GM21529 (cell line): ENCODE data around the gene EEFSEC.

Source experiments
- ATAC-seq: cut with Tn5 transposase; IDR thresholded peaks from one replicate; pipeline ENCODE4 v1.9.1; 2021; ENCODE audit not compliant: unreplicated experiment

EEFSEC gene

DNA sequence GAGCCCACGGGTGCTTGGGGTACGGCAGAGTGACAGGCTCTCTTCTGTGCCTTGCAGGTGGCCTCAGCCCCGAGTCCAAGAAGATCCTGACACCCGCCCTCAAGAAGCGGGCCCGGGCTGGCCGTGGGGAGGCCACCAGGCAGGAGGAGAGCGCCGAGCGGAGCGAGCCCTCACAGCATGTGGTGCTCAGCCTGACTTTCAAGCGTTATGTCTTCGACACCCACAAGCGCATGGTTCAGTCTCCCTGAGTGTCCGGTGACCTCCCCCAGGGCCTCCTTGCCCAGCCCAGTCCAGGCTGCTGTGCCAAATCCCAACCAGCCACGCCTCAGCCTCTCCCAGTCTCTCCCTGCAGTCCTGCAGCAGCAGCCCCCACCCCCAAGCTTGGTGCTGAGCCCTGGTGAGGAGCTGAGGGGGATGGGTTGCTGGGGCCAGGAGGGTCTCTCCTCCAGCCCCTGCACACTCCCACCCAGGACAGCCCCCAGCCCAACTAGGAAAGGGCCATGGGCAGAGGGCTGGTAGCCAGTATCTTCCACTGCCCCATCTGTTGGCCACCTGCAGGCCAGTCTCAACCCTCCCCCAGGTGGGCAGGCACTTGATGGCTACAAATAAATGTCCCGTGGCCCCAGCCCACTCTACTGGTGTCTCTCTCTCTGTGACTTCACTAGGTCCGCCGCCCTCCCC is 254.9 kb downstream of the EEFSEC start:
- ATAC-seq: no peak

DNA sequence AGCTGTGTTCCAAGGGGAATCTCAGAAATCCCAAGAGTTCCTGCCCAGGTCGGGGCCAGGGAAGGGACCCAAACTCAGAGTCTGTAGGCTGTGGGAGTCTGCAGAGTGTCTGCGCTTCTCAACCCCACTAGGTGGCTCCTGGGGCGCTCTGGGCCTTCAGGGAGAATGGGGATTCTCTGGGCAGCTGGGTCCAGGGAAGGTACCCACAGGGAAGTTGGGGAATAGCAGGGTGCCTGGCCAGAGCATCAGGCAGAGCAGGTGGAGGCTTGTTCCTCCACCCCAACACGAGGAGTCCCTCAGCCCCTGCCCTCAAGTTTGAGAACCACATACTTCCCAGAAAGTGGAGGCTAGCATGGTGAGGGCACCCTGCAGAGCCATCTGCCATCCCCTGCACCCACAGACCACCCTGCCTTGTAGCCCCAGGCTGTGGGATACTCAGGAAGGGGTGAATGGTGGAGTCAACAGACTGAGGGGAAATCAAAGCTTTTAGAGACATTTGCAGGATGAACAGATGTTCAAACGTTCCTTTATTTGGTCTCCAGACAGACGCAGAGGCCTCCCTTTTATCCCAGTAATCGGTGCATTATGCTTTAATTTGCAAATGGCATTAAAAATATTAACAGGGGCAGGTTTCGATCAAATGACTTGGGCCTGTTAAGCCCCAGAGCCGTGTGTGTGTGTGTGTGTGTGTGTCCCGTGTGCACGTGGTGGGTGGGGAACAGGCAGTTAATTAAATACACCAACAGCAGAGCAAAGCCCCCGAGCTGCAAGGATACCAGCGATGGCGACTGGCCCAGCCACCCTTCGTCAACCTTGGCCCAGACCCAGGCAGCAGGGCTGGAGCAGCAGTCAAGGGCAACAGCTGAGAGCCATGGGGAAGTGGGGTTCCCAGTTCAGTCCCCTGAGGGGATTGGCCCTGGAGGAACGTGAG is 255.7 kb downstream of the EEFSEC start:
- ATAC-seq: no peak

DNA sequence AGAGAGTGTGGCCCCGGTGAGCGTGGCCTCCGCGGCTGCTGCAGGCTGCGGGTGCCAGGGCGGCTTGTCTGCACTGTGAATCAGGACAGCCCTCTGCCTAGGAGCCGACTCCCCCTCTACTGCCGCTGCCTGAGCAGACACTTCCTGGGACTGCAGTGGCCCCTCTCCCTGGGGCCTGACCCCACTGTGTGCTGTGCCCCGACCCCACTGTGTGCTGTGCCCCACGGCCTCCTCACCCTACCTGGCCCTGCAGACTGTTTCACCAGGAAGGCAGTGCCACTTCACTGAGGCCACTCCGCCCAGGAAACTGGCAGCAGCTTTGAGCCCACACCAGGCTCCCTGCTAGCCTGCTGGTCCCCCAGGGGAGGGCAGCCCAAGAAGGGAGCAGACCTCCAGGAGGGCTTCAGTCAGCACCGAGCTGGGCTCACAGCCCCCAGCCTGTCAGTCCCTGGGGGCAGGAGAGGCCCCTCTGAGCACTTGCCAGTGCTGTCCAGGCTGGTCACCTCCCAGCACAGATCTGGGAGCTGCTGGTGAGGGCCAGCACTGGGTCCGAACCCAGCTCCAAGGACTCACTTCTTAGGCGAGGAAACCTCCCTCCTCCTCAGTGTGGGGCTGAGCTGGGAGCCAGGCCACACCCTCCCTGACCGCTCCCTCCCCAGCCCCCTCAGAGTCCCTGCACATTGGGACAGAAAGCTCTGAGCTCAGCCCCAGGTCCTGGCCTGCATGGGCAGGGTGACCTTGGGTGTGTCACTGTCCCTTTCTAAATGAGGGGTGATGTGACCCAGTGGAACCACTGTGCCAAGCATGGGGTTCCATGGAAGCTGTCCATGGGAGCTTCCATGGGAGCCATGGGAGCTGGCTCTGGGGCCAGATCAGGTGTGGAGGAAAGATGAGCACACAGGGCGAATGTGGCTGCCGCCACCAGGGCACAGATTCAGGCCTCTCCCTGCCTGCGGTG is 256.6 kb downstream of the EEFSEC start:
- no peak for ATAC-seq

DNA sequence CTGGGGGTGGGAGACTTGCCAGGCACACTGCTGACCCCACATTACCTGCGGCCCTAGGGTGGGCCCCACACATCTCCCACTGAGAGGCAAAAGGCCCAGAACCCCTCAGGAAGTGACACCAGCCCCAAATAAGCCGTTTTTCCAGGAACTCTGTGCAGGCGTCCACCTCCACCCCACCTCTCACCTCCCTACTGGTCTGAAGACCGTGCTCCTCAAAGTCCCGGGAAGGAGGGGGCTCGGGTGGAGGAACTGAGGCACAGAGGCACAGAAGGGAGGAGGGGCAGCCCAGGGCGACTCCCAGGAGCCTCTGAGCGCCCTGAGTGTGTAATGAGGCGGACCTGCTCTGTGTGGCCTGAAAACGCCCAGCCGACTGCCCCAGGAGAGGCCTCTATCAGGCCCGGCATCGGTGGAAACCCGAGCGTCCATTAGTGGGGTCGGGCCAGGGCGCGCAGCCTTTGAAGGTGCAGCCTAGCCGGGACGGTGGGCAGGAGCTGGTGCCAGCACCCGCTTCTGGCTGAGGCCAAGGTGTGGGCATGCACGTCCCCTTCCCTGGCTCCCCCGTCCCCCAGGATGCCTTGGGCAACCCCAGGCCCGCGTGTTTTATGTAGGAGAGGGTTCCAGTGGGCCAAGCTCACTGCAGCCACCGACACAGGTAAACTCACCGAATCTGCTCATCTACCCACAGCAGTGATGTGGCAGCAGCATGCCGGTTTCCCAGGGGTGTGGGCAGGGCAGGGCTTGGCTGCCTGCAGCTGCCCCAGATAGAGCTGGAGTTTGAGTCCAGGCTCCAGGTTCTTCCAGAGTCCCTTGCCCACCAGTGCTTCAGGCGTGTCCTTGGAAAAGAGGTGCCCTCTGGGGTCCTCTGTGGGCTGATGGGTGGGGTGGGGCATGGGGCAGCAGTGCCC is 257.6 kb downstream of the EEFSEC start:
- ATAC-seq: no peak

DNA sequence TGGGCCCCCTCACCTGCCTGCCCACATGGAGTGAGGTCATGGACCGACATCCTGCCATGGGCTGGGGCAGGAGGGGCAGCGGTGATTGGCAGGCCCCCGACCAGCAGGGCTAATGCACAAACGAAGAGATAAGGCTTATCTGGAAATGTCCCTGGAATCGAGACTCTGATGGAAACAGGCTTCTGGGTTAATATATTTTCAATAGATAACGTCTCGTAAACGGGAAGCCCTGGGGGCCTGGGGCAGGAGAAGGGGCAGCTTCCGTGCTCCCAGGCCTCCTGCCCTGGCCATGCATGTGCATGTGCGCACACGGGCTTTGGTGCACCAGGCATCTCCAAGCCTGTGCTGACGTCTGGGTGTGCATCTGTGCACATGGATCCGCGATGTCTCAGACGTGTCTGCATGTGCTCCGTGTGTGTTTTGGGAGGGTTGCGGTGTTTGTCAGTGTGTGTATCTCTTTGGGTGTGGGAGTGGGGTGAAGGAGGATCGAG is 258.3 kb downstream of the EEFSEC start:
- no peak for ATAC-seq

DNA sequence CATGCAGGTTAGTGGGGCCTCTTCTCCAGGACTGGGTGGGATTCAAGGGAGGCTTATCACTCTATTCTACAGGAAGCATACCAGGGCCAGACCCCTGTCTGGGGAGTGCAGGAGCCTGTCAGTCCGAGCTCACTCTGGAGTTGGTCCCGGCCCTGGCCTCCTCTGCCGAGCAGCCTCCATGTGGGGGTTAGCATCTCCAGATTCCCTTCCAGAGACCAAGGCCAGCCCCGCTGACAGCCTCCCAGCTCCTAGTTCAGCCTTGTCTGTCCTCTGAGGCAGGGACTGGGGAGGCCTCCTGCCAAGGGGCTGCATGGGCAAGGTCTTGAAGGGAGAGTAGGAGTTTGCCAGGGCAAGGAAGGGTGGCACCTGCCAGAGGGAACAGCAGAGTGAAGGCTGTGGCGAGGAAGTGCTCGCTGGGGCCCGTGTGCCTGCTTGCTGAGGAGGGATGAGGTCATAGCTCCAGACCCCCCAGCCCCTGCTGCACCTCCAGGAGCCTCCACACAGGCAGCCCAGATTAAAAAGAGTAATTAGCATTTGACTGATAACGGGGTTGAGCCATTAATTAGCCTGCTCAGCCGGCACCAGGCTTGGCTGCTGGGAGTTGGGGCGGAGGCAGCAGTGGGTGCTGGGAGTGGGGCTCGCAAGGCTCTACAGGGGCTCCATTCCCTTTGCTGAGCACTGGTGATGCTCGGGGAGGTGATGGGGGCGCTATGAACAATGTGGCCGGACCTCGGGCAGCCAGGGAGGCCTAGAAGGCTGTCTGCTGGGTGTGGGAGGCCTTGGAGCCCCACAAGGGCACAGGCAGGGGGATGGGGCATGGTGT is 259.1 kb downstream of the EEFSEC start:
- no peak for ATAC-seq

DNA sequence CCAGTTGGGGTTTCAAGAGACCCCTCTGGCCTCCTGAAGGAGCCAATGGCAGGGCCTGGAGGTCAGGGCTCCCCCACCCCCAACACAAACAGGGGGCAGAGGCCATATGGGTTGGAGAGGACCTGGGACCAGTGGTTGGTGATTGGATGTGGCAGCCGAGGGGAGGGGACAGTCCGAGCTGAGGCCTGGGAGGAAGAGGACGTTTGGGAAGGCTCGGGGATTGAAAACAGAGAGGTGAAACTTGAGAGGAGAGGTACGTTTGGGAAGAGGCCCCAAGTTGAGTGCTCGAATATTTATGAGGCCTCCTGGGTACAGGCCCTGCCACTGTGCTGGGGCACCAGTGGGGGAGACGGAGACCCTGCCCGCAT is 259.7 kb downstream of the EEFSEC start:
- no peak for ATAC-seq

DNA sequence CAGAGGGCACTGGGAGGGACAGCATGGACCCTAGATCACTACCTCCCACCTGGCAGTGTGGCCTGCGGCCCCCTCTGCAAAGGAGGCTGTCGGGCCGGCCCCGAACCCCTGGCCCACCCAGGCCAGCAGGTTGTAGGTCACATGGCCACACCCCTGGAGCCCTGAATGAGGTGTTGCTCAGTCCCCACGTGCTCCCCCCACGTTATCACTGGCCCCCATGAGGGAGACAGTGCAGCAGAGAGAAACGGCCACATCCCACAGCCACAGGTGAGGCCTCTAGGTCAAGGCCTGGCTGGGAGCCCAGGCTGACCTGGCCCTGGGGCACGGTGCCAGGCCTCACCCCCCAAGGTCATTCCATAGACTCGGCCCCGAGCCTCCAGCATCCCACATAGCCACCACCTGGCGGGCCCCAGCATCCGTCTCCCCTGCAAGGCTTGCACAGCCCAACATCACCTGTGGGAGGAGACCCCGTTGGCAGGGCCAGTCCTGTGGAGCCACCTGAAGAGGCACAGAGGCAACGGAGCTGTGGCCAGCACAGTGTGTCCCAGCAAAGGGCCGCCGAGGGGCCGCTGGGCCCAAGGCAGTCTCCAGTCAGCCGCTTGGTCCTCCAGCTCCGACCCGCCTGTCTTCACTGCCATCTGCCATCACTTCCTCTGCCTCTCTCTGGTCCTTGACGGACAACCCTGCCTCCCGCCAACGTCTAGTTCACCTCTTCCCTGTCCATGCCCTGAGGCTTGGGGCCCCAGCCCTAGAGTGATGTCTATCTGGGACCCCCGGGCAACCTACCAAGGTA is 260.3 kb downstream of the EEFSEC start:
- ATAC-seq: no peak

DNA sequence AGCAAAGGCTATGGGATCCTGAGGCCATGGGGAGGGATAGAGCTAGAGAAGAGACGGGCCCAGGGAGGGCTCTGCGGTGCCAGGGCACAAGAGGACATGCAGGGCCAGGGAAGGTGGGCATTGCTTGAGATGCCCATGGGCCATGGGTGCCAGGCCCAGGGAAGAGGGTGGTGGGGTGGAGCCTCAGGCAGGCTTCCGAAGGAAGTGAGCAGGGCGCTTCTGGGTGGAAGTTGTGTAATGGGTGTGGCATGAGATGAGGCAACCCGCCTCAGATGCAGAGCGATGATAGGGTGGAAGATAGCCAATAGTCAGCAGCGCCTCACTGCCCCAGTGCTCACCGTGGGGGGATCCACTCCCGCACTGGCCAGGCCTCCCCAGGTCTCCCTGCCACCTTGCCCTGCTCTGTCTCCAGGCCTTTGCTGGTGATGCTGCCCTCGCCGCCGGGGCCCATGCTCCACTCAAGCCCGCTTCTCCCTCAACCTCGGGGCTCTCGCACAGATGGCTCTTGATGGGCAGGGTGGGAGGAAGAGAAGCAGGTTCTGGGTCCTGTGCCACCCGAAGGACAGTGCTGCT is 262.0 kb downstream of the EEFSEC start:
- ATAC-seq: no peak

DNA sequence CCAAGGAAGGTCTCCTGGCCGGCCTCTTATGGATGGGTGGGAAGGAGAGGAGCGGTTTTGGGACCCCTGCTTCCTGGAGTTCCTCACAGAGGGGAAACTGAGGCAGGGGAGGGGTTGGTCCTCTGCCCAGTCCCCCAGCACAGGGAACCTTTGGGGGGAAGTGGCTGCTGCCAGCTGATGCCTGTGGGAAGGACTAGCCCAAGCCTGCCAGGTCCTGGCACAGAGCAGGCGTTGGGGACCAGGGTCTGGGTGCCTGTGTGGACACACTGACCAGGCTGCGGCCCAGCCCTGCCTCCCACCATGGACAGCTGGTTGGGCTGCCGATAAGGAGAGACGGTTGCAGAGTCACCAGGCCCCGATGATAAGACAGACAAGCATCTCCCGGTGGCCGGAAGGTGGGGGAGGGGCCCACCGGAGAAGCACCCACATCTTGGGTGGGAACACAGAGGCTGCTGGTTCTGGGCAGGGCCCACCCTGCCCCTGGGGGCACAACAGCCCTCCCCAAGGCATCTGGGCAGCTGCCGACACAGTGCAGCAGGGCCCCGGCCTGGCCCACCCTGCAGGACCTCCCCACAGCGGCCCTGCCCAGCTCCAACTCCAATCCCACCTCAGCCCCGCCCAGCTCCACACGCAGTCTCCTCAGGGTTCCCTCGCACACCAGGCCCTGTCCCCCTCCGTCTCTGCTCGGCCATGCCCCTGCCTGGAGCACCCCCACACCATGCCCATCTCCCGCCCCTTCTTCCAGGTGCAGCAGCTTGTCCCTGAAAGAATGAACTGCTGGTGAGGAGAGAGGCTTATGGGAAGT is 262.7 kb downstream of the EEFSEC start:
- ATAC-seq: no peak

DNA sequence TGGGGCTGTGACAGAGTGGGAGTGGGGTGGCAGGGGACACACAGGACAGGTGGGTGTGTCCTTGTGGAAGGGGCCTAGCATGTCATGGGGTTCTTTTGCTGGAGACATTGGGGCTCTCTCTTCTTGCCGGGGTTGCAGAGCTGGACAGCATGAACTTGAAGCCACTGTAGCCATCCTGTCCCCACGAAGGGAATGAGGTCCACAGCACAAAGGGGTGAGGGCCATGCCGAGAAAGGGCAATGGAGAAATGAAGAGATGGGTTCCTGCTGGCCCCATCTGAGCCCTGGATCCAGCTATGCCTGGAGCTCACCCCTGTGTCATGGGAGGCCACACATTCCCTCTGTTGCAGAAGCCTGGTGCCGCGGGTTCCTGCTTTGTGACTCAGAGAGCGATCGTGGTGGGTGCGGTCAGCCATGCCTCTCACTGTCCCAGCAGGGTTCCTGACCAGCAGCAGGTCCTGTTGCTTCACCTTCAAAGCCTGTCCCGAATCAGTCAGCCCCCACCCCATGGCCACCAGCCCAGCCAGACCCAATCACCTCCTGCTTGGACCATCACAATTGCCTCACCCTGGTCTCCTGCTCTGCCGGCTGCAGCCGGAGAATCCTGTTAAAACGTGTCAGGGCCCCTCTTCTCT is 263.4 kb downstream of the EEFSEC start:
- no peak for ATAC-seq

DNA sequence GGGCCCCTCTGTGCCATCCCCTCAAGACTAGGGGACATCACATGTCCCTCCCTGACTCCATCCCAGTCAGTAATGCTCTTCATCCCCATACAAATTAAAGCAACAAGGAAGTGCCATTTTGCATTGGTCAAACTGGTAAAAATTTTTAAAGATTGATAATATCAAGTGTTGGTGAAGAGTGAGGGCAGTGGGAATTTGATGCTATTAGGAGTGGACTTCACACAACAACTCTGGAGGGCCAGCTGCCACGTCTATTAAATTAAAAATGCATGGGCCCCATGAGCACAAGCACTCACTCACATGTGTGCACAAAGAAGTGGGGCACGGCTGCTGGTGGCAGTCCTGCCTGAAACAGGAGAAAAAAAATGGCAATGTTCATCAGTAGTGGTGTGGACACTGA is 265.6 kb downstream of the EEFSEC start:
- no peak for ATAC-seq

DNA sequence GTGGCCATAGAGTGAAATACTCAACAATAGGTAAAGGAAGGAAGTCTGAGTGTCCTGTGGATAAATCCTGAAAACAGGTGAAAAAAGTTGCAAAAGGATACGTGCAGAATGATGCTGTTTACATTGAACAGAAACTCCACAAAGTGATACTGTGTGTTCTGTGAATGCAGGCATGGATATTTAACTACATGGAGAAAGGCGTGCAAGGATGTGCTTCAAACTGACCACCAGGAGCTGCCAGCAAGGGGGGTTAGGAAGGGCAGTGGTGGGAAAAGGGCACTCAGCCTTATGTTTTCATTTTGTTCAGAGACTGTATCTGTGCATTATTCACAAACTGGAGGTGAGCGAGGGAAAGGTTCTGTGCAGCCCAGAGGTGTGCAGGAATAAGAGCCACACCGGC is 266.0 kb downstream of the EEFSEC start:
- ATAC-seq: no peak

DNA sequence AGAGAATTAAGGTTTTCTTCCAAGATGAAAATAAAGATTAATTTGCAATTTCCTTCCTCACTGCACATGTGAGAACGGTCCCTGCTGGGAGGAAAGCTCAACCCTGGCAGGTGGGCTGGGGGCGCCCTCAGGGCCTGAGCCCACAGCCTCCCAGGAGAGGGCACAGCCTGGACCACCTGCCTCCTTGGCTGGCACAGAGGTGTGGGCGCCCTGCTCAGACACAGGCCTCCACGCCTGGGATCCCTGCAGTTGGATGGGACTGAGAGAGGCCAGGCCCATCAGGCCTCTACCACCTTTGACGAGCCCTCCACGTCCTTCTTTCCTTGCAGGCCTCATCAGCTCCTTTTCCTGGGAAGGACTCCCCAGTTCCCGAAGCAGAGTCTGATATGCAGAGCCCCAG is 267.0 kb downstream of the EEFSEC start:
- no peak for ATAC-seq

DNA sequence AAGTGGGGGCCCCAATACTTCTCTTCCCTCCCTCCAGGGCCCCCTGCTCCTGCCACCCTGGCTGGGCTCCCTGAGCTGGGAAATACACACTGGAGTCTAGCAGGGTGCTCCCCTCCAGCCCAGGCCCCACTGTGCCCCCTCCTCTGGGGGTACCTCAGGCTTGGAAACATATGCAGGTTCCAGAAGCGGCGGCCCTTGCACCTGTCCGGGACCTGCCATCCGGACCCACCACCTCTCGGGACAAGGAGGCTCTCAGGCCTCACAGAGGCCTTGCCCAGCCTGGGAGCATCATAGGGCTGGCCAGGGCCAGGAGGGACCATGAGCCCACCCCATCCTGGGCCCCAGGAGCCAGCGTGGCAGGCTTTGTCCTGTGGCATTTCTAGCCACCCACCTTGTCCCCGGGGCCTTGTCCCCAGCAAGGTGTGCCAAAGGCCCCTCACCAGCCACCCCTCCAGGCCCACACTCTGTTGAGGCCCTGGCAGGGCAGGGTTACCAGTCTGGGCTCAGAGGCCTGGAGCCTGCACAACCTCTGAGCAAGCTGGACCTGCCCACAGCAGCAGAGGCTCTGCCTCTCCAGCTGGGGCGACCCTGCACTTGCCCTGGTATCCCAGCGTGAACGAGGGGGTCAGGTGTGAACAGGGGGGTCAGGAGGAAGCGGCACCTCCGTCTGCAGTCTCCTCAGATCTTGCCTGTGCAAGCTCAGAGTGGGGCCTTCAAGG is 267.6 kb downstream of the EEFSEC start:
- ATAC-seq: no peak

DNA sequence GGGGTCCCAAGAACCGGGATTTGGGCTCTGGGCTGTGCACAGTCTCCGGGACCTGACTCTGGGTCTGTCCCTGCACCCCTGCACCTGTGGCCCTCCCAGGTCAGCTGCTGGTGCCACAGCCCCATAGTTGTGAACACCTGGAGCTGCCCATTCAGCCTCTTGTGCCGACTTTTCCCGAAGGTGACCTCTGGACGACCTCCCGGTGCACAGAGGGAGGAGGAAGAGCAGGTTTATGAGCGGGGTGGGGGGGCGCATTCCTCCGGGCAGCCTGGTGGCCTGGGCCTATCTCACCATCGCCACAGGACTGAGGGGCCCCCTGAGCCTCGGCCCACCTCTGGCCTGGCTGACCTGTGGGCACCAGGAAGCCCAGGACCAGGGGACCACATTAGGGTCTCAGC is 268.2 kb downstream of the EEFSEC start:
- no peak for ATAC-seq
